Measurements from ENCODE around the gene OR10AG1.

The OR10AG1 gene, protein sequence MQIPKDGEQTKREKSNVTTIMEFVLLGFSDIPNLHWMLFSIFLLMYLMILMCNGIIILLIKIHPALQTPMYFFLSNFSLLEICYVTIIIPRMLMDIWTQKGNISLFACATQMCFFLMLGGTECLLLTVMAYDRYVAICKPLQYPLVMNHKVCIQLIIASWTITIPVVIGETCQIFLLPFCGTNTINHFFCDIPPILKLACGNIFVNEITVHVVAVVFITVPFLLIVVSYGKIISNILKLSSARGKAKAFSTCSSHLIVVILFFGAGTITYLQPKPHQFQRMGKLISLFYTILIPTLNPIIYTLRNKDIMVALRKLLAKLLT

GRCh38 chr11:55969845-55970244 is at the start of gene OR10AG1:
TSS of gene OR10AG1 (minus strand) at chr11:55969945. CDS start at chr11:55969907, 38 bp downstream.
- DNase-seq = no peak

DNA sequence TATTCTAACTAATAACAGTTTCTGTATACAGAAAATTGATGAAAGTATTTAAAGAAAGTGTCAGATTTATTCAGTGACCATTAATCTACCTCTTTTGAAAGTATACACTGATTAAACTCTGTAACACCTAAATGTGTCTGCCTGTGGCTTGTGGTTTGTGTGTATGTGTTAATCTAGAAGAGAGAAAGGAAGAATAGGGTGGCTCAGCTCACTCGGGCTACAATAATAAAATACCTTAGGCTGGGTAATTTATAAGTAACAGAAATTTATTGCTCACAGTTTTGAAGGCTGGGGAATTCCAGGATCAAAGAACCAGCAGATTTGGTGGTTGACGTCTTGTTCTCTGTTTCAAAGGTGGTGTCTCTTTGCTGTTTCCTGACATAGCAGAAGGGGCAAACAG is 44.1 kb upstream of the OR10AG1 start:
- no peak for DNase-seq

DNA sequence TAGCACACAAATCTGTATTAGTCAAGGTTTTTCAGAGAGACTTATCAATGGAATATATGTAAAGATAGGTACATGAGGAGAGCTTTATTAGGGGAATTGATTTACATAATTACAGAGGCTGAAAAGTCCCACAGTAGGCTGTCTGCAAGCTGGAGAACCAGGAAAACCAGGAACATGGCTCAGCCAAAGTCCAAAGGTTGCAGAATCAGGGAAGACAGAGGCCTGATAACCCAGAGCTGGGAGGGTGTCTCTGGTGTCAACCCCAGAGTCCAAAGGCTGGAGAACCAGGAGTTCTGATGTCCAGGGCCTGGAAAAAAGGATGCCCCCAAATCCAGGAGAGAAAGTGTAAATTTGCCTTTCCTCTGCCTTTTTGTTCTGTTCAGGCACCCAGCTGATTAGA is 41.0 kb upstream of the OR10AG1 start:
- no peak for DNase-seq

DNA sequence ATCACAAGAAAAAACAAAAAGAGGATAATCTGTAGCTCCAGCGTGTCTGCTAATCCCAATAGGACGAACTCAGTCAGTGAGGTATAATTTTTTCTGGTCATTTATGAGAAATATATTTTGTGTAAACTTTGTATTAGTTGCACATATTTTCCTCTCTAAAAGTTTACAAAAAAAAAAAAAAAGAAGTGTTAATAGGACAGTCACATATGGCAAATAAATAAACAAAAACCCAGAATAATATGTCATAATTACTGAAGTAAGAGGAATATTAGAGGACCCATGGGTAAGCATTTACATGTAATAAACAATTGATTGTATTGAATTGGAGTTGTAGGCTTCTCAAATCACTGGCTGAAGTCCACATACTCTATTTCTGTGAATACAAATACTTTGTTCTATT is 24.8 kb upstream of the OR10AG1 start, which contains the start of gene OR5F1:
Gene OR5F1, minus strand, starts transcription at position 101 of the 400 bp plus-strand sequence. Its CDS starts 0 bp downstream, at position 101.
- no peak for DNase-seq

GRCh38 chr11:55970935-55971334 is 1.2 kb upstream of the OR10AG1 start:
- no peak for DNase-seq

DNA sequence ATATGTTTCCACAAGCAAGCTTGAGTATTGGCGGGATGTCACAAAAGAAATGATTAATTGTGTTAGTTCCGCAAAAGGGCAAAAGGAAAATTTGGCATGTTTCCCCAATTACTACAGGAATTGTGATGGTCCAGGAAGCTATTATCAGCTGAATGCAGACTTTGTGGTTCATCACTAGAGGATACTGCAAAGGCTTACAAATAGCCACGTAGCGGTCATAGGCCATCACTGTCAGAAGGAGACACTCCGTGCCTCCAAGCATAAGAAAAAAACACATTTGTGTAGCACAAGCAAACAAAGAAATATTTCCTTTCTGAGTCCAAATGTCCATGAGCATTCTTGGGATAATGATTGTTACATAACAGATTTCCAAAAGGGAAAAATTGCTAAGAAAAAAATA is 1.8 kb downstream of the OR10AG1 start:
- DNase-seq = no peak

DNA sequence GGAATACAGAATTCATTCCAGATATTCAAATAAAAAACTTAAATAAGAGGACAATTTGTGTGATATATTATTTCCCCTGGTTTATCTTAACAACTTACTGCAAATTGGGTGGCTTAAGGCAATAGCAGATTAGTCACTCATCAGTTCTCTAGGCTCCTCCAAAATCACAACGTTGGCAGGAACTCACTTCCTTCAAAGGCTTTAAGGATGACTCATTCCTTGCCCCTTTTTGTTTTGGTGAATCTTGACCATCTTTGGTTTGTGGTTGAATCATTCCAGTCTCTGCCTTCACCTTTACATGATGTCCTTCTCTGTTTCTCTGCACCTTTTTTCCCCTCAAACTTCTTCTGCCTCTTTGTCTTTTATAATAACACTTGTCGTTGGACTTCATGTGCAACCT is 3.4 kb downstream of the OR10AG1 start:
- DNase-seq = no peak

GRCh38 chr11:55956521-55956920 is 13.2 kb downstream of the OR10AG1 start:
- DNase-seq = no peak

GRCh38 chr11:55949330-55949729 is 20.4 kb downstream of the OR10AG1 start:
- no peak for DNase-seq

DNA sequence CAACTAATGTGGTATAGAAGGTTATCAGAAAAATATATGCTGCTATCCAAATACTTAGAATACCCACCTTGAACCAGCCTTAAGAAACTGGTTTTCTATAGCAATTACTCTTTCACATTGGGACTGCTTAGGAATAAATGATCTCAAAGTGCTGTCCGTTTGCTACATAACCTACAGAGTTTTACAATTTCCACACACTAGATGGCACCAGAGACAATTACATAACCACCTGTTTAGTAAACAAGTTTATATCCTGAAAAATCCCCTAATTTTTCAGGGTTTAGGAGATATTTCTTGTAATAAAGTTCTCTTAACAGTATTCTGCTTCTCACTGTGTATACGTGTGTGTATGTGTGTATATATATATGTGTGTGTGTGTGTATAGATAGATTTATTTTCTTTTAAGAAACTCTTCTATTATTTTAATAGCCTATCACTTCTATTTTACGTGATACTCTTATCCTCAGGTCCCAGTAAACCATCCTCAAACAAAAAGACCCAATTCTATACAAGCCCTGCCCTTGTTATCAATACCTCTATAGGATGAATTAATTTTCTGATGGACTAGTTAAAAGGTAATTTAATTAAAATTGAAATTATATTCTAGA is 26.9 kb downstream of the OR10AG1 start:
- no peak for DNase-seq

DNA sequence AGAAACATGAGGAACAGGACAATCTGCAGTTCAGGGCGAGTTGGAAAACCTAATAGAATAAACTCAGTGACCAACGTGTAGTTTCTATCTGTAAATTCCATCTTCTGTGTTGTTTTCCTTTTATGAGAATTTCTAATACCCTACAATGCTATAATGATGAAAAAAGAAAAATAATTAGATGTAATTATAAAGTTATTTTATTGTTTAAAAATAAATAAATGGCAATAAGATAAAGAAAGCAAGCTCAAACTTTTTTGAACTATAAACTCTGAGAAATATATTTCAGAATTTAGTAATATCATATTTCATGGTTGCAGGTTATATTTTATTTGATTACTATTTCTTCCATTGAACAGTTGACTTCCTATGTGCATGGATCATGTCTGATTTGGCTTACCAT is 33.4 kb downstream of the OR10AG1 start, which contains the start of gene OR5I1:
Gene OR5I1, minus strand, starts transcription at position 101 of the 400 bp plus-strand sequence. Its CDS starts 0 bp downstream, at position 101.
- no peak for DNase-seq

GRCh38 chr11:55920537-55920936 is 49.2 kb downstream of the OR10AG1 start:
- no peak for DNase-seq
